Measurements from ENCODE around the gene SH2D4B. TPM values are rescaled to one million over a fixed set of nuclear protein-coding genes. Genes with fewer than 3 reads are reported as not detected.
"Not testable (repeated sequence)": the region's sequence is repeated elsewhere in the genome, so short reads cannot be mapped to it uniquely, and the experiment has no call there.

SH2D4B gene
- total RNA-seq, 1 experiment from 2014 or later, result 0.07 TPM

DNA sequence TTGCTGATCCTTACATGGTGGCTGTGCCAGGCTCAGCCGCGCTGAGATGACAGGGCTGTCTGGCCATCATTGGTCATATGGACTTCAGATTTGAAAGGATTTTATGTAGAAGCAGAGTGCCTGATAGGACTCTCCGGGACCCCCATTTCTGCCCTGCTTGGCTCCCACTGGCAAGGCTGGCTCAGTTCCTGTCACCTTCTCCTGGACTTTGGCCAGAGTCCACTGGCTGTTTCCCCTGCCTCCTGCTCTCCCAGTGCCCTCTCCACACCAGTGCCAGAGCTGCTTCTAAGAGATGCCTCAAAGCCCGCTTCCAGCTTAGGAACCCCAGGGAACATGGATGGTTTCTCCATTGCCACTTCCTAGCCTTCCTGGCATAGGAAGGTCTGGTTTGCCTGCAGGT is 5.1 kb upstream of the SH2D4B start:
- peaks cover 10 to 11% of the 10 kb centered on the region in 2 experiments for H3K4me1 Mint-ChIP-seq
- H4K20me1 ChIP-seq (ENCODE audit: control insufficient read depth, insufficient read depth, insufficient read length), result no peaks in the 10 kb centered on the region
- no peak for DNase-seq
- no peak overlapping the region for H4K8ac ChIP-seq (replicated peaks; ENCODE audit: insufficient read length, low read depth, low read length)
- no peak overlapping the region for H3K14ac ChIP-seq (ENCODE audit: insufficient read depth, low read length)
- H2AFZ ChIP-seq (ENCODE audit: low read length), result no peak overlapping the region
- H2BK15ac ChIP-seq (ENCODE audit: low read depth, low read length), result no peak overlapping the region
- no peaks in the 10 kb centered on the region for H3K79me2 ChIP-seq (ENCODE audit: insufficient read depth, low read length)
- H4K5ac ChIP-seq (ENCODE audit: insufficient read length, low read depth, low read length), result no peak overlapping the region
- no peak overlapping the region for H2BK5ac ChIP-seq (ENCODE audit: insufficient read length, low read length)
- no peak overlapping the region for H3K18ac ChIP-seq (ENCODE audit: insufficient read length, low read depth, low read length)
- no peak overlapping the region for H3K9ac ChIP-seq (ENCODE audit: extremely low read depth, insufficient read length, low read length)
- H3K9me3 ChIP-seq (ENCODE audit: control insufficient read depth, low read depth, low read length), result no peaks in the 10 kb centered on the region
- H2BK120ac ChIP-seq (ENCODE audit: low read depth, low read length, poor library complexity, severe bottlenecking), result no peak overlapping the region
- no peak overlapping the region for H3K4ac ChIP-seq (ENCODE audit: low read depth, low read length)
- H3T11ph ChIP-seq (ENCODE audit: low read length), result no peak overlapping the region
- H3K9me3 Mint-ChIP-seq, result peaks cover 9 to 19% of the 10 kb centered on the region in 2 experiments; a peak in 4 of 5 replicates
- no CpG with 5 or more reads among the region's 4 CpGs for WGBS (ENCODE audit: extremely low coverage, insufficient read length, low lambda C conversion rate)
- H3K4me2 ChIP-seq (ENCODE audit: insufficient read depth, insufficient read length, low read length), result no peak overlapping the region
- H2BK12ac ChIP-seq (ENCODE audit: insufficient read length, low read depth, low read length), result no peak overlapping the region
- H3K4me3 Mint-ChIP-seq, result no peak overlapping the region
- H3K23me2 ChIP-seq (ENCODE audit: insufficient read length, low read depth, low read length, poor library complexity, severe bottlenecking), result no peaks in the 10 kb centered on the region
- no peak overlapping the region for H3K56ac ChIP-seq (ENCODE audit: insufficient read length, low read depth, low read length)
- peaks cover 5% of the 10 kb centered on the region; the same call in 1 of the 2 replicates for H3K4me1 ChIP-seq (ENCODE audit: insufficient read depth, low read length)
- H3K23ac ChIP-seq (ENCODE audit: insufficient read length, low read depth, low read length), result no peak overlapping the region
- H3K27ac ChIP-seq (ENCODE audit: insufficient read length, low read depth, low read length), result no peak overlapping the region
- no peaks in the 10 kb centered on the region for H3K79me1 ChIP-seq (ENCODE audit: insufficient read depth, low read depth, low read length, poor library complexity, severe bottlenecking)
- no peak overlapping the region for H3K27ac Mint-ChIP-seq
- H4K91ac ChIP-seq (ENCODE audit: insufficient read length, low read depth, low read length), result no peak overlapping the region
- no peaks in the 10 kb centered on the region for H3K27me3 ChIP-seq (ENCODE audit: insufficient read depth, low read length)
- peaks cover 5 to 12% (median 9%) of the 10 kb centered on the region in 3 experiments; a peak in 5 of 7 replicates for H3K36me3 Mint-ChIP-seq (ENCODE audit: insufficient read depth in 1 of 3, low read depth in 3 of 3)
- H3K27me3 Mint-ChIP-seq (ENCODE audit: low read depth), result peaks cover 3% of the 10 kb centered on the region; the same call in 1 of the 2 replicates
- TF ChIP-seq, protein P1, sequence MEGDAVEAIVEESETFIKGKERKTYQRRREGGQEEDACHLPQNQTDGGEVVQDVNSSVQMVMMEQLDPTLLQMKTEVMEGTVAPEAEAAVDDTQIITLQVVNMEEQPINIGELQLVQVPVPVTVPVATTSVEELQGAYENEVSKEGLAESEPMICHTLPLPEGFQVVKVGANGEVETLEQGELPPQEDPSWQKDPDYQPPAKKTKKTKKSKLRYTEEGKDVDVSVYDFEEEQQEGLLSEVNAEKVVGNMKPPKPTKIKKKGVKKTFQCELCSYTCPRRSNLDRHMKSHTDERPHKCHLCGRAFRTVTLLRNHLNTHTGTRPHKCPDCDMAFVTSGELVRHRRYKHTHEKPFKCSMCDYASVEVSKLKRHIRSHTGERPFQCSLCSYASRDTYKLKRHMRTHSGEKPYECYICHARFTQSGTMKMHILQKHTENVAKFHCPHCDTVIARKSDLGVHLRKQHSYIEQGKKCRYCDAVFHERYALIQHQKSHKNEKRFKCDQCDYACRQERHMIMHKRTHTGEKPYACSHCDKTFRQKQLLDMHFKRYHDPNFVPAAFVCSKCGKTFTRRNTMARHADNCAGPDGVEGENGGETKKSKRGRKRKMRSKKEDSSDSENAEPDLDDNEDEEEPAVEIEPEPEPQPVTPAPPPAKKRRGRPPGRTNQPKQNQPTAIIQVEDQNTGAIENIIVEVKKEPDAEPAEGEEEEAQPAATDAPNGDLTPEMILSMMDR (conservative IDR thresholded peaks at IDR 0.05), result no peak
- H2AK5ac ChIP-seq (ENCODE audit: insufficient read length, low read length), result no peak overlapping the region
- no peak overlapping the region for H2BK20ac ChIP-seq (ENCODE audit: low read depth, low read length, poor library complexity, severe bottlenecking)

DNA sequence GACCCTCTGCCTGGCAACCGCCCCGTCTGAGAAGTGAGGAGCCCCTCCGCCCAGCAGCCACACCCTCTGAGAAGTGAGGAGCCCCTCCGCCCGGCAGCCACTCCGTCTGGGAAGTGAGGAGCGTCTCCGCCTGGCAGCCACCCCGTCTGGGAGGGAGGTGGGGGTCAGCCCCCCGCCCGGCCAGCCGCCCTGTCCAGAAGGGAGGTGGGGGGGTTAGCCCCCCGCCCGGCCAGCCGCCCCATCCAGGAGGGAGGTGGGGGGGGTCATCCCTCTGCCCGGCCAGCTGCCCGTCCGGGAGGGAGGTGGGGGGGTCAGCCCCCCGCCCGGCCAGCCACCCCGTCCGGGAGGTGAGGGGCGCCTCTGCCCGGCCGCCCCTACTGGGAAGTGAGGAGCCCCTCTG is 3.6 kb upstream of the SH2D4B start:
- not testable (repeated sequence) for H3K27ac ChIP-seq (ENCODE audit: insufficient read length, low read depth, low read length); H2AFZ ChIP-seq (ENCODE audit: low read length); H3K79me1 ChIP-seq (ENCODE audit: insufficient read depth, low read depth, low read length, poor library complexity, severe bottlenecking); H2BK15ac ChIP-seq (ENCODE audit: low read depth, low read length); H2BK20ac ChIP-seq (ENCODE audit: low read depth, low read length, poor library complexity, severe bottlenecking); H4K8ac ChIP-seq (replicated peaks; ENCODE audit: insufficient read length, low read depth, low read length); H2BK120ac ChIP-seq (ENCODE audit: low read depth, low read length, poor library complexity, severe bottlenecking); H2BK5ac ChIP-seq (ENCODE audit: insufficient read length, low read length); H3K4ac ChIP-seq (ENCODE audit: low read depth, low read length); H3K4me1 ChIP-seq (ENCODE audit: insufficient read depth, low read length); H3K27me3 Mint-ChIP-seq (ENCODE audit: low read depth); H3K27ac Mint-ChIP-seq; H3K18ac ChIP-seq (ENCODE audit: insufficient read length, low read depth, low read length); H4K5ac ChIP-seq (ENCODE audit: insufficient read length, low read depth, low read length); H3K9me3 ChIP-seq (ENCODE audit: control insufficient read depth, low read depth, low read length); H2AK5ac ChIP-seq (ENCODE audit: insufficient read length, low read length); H3K9ac ChIP-seq (ENCODE audit: extremely low read depth, insufficient read length, low read length); H3K23ac ChIP-seq (ENCODE audit: insufficient read length, low read depth, low read length); H3K23me2 ChIP-seq (ENCODE audit: insufficient read length, low read depth, low read length, poor library complexity, severe bottlenecking); DNase-seq; H3K79me2 ChIP-seq (ENCODE audit: insufficient read depth, low read length); H3K4me2 ChIP-seq (ENCODE audit: insufficient read depth, insufficient read length, low read length); H2BK12ac ChIP-seq (ENCODE audit: insufficient read length, low read depth, low read length); H3T11ph ChIP-seq (ENCODE audit: low read length); H3K4me3 Mint-ChIP-seq; H3K56ac ChIP-seq (ENCODE audit: insufficient read length, low read depth, low read length); H4K91ac ChIP-seq (ENCODE audit: insufficient read length, low read depth, low read length); H3K27me3 ChIP-seq (ENCODE audit: insufficient read depth, low read length); H3K14ac ChIP-seq (ENCODE audit: insufficient read depth, low read length); H4K20me1 ChIP-seq (ENCODE audit: control insufficient read depth, insufficient read depth, insufficient read length)
- Mint-ChIP-seq H3K9me3 (peaks cover 9 to 19% of the 10 kb centered on the region in 2 experiments; a peak in 4 of 5 replicates), H3K4me1 (peaks cover 10 to 11% of the 10 kb centered on the region in 2 experiments), H3K36me3 (ENCODE audit: insufficient read depth in 1 of 3, low read depth in 3 of 3) (peaks cover 5 to 12% (median 9%) of the 10 kb centered on the region in 3 experiments; a peak in 5 of 7 replicates)
- no CpG with 5 or more reads among the region's 25 CpGs for WGBS (ENCODE audit: extremely low coverage, insufficient read length, low lambda C conversion rate)
